Left lung (tissue), 10 donors: ENCODE data around the gene CXCL1. TPM values are rescaled to one million over a fixed set of nuclear protein-coding genes. Genes with fewer than 3 reads are reported as not detected.

Experiments used
- ATAC-seq: fragments of 200-7000 bp; cut with Tn5 transposase; one replicate; pipeline ENCODE4 v1.9.1; 2020; ENCODE audit warnings: moderate library complexity
- DNase-seq, 4 donors: peaks; one replicate each; pipeline ENCODE4 v3.0.0-alpha.2; 2013 to 2020
- H3K27ac ChIP-seq, 2 donors: fragments of 200-600 bp; sonication (generic) in 1 of 2; one replicate each; pipeline versions ENCODE4 v1.5.0 to v1.8.0; 2020 to 2021
- H3K27me3 ChIP-seq, 2 donors: fragments of 200-600 bp; sonication (generic) in 1 of 2; one replicate each; pipeline versions ENCODE4 v1.5.0 to v1.8.0; 2020 to 2021
- H3K36me3 ChIP-seq, 2 donors: fragments of 200-600 bp; sonication (generic) in 1 of 2; one replicate each; pipeline versions ENCODE4 v1.5.0 to v1.8.0; 2020 to 2021
- H3K4me1 ChIP-seq, 2 donors: fragments of 200-600 bp; one replicate each; pipeline ENCODE4 v1.8.0; 2021
- H3K4me3 ChIP-seq, 2 donors: fragments of 200-600 bp; sonication (generic) in 1 of 2; one replicate each; pipeline versions ENCODE4 v1.5.0 to v1.8.0; 2020 to 2021; ENCODE audit warnings: mild to moderate bottlenecking in 1 of 2
- H3K9me3 ChIP-seq, 2 donors: fragments of 200-600 bp; sonication (generic) in 1 of 2; one replicate each; pipeline versions ENCODE4 v1.5.0 to v1.8.0; 2020 to 2021
- CTCF ChIP-seq, 2 donors: fragments of 200-600 bp; sonication (generic) in 1 of 2; IDR thresholded peaks; one replicate each; pipeline versions ENCODE4 v1.5.0 to v1.8.0; 2021; ENCODE audit warnings: antibody characterized with exemption in 2 of 2
- intact Hi-C, 2 donors: fragments of 100-400 bp; cut with DNase I; formaldehyde crosslinking; loops; one replicate each; pipeline versions ENCODE4 v1.11.2 to v1.14.2; 2022
- polyA plus RNA-seq, 6 donors: library from polyadenylated mRNA; unstranded; fragments of 120-200 nt; gene quantifications; one replicate each; pipeline ENCODE4 v1.2.1, GENCODE V29; 2013; ENCODE audit not compliant: insufficient read length in 6 of 6
- total RNA-seq, 2 donors: library from RNA; stranded (reverse); fragmentation: NEBNext Ultra II Directional; extraction: Animal tissue kit (Norgen Biotek cat#: 25700); gene quantifications; one replicate each; pipeline ENCODE4 v1.2.1, GENCODE V29; 2021
- donor health status: DM: no; HTN: yes; CAD: no.
- donor health status: DM: no; HTN: no; CAD: no.

The CXCL1 gene
- total and polyA plus RNA-seq, 8 donors: 0.83 to 39.0 (median 2.2) TPM

GRCh38 chr4:73902817-73903547 is 33.8 kb downstream of the CXCL1 start:
- Histone ChIP-seq H3K4me1 (no peaks in the 10 kb centered on the region), H3K27ac (no peak overlapping the region), H3K4me3 (no peak overlapping the region), H3K27me3 (no peaks in the 10 kb centered on the region), H3K36me3 (no peaks in the 10 kb centered on the region), H3K9me3 (no peaks in the 10 kb centered on the region)
- intact Hi-C loops: no loop called here
- no peak for DNase-seq
- ATAC-seq: no peak
- no peak for TF ChIP-seq CTCF (IDR thresholded peaks at IDR 0.05)

GRCh38 chr4:73904491-73904890 is 35.3 kb downstream of the CXCL1 start:
- H3K9me3 ChIP-seq: no peaks in the 10 kb centered on the region
- H3K4me3 ChIP-seq: no peak overlapping the region
- intact Hi-C loops: no loop called here
- H3K27me3 ChIP-seq: no peaks in the 10 kb centered on the region
- H3K4me1 ChIP-seq: no peaks in the 10 kb centered on the region
- no peak for TF ChIP-seq CTCF (IDR thresholded peaks at IDR 0.05)
- no peak for DNase-seq
- H3K27ac ChIP-seq: no peak overlapping the region
- H3K36me3 ChIP-seq: no peaks in the 10 kb centered on the region
- ATAC-seq: no peak

GRCh38 chr4:73908965-73909364 is 39.8 kb downstream of the CXCL1 start:
- DNase-seq: no peak
- no peaks in the 10 kb centered on the region for H3K27me3 ChIP-seq
- intact Hi-C loops: no loop called here
- ATAC-seq: no peak
- no peak for TF ChIP-seq CTCF (IDR thresholded peaks at IDR 0.05)
- no peaks in the 10 kb centered on the region for H3K4me1 ChIP-seq
- no peak overlapping the region for H3K27ac ChIP-seq
- H3K36me3 ChIP-seq: no peaks in the 10 kb centered on the region
- no peak overlapping the region for H3K4me3 ChIP-seq
- peaks cover 0 to 1% of the 10 kb centered on the region in 2 donors for H3K9me3 ChIP-seq

GRCh38 chr4:73911746-73912145 is 42.6 kb downstream of the CXCL1 start:
- Histone ChIP-seq H3K4me1 (no peaks in the 10 kb centered on the region), H3K9me3 (peaks cover 0 to 1% of the 10 kb centered on the region in 2 donors), H3K36me3 (no peaks in the 10 kb centered on the region), H3K27ac (no peak overlapping the region), H3K27me3 (no peaks in the 10 kb centered on the region), H3K4me3 (no peak overlapping the region)
- no peak for ATAC-seq
- TF ChIP-seq CTCF (IDR thresholded peaks at IDR 0.05): no peak
- no peak for DNase-seq
- intact Hi-C loops: no loop called here

GRCh38 chr4:73912191-73912590 is 43.0 kb downstream of the CXCL1 start:
- ATAC-seq: no peak
- intact Hi-C loops: no loop called here
- H3K9me3 ChIP-seq: peaks cover 0 to 1% of the 10 kb centered on the region in 2 donors

More at GRCh38 chr4:73912191-73912590, 43.0 kb downstream of the CXCL1 start:
- Histone ChIP-seq H3K27ac (no peak overlapping the region), H3K27me3 (no peaks in the 10 kb centered on the region), H3K4me1 (no peaks in the 10 kb centered on the region), H3K4me3 (no peak overlapping the region), H3K36me3 (no peaks in the 10 kb centered on the region)
- DNase-seq: no peak
- TF ChIP-seq CTCF (IDR thresholded peaks at IDR 0.05): no peak
